A673 (cell line): Measurements from ENCODE around the gene TRUB2. TPM values are rescaled to one million over a fixed set of nuclear protein-coding genes. Genes with fewer than 3 reads are reported as not detected.
"Not testable (repeated sequence)": the region's sequence is repeated elsewhere in the genome, so short reads cannot be mapped to it uniquely, and the experiment has no call there.

Source experiments
- BruUV-seq: library from RNA; stranded (reverse); fragments of 400-500 nt; replicated peaks from 2 replicates; lab custom pipeline; 2021; lab: Mats Ljungman, UMichigan
- CTCF ChIA-PET: fragments of 300-600 bp; sonication (Branson Sonifier 250); formaldehyde crosslinking; loops from one replicate; lab custom pipeline; 2022; ENCODE audit warnings: antibody characterized with exemption; lab: Charles Lee
- POLR2A ChIA-PET: fragments of 300-600 bp; sonication (Branson Sonifier 250); formaldehyde crosslinking; loops from one replicate; lab custom pipeline; 2022; ENCODE audit warnings: antibody characterized with exemption; ENCODE audit not compliant: low non-redundant PET; lab: Charles Lee
- DNase-seq: peaks from one replicate; pipeline ENCODE4 v3.0.0-alpha.2; 2015; ENCODE audit warnings: low spot score
- H3K27ac ChIP-seq: fragments of 200-600 bp; sonication (generic); 2 replicates; pipeline ENCODE4 v1.5.1; 2016; ENCODE audit warnings: mixed run types, low read depth, mild to moderate bottlenecking, mixed read lengths, antibody characterized with exemption, low read length; ENCODE audit not compliant: poor library complexity, severe bottlenecking
- H3K27me3 ChIP-seq: fragments of 200-600 bp; sonication (generic); replicated peaks from 2 replicates; pipeline ENCODE4 v1.6.1; 2017; ENCODE audit warnings: mixed run types, low read depth, mild to moderate bottlenecking, mixed read lengths, antibody characterized with exemption, low read length; ENCODE audit not compliant: insufficient read depth, poor library complexity
- H3K36me3 ChIP-seq: fragments of 200-600 bp; sonication (generic); 2 replicates; pipeline ENCODE4 v1.6.1; 2016; ENCODE audit warnings: mixed run types, mild to moderate bottlenecking, mixed read lengths, antibody characterized with exemption, low read length; ENCODE audit not compliant: insufficient read depth, poor library complexity, severe bottlenecking
- H3K4me1 ChIP-seq: fragments of 200-600 bp; sonication (generic); 2 replicates; pipeline ENCODE4 v1.6.1; 2017; ENCODE audit warnings: mixed run types, mild to moderate bottlenecking, mixed read lengths, antibody characterized with exemption, low read length; ENCODE audit not compliant: insufficient read depth, poor library complexity, severe bottlenecking
- H3K4me3 ChIP-seq: fragments of 200-600 bp; sonication (generic); 2 replicates; pipeline ENCODE4 v1.5.1; 2016; ENCODE audit warnings: low read depth, mixed run types, mild to moderate bottlenecking, mixed read lengths, low read length; ENCODE audit not compliant: poor library complexity, severe bottlenecking
- H3K9me3 ChIP-seq: fragments of 200-600 bp; sonication (generic); 2 replicates; pipeline ENCODE4 v1.6.1; 2016; ENCODE audit warnings: mixed run types, low read depth, mild to moderate bottlenecking, mixed read lengths, antibody characterized with exemption, low read length; ENCODE audit not compliant: poor library complexity, severe bottlenecking
- EZH2 ChIP-seq: fragments of 200-600 bp; sonication (generic); IDR thresholded peaks from 2 replicates; pipeline ENCODE4 v1.6.1; 2017; ENCODE audit warnings: borderline replicate concordance, low read depth, mild to moderate bottlenecking, mixed read lengths, antibody characterized with exemption, low read length; ENCODE audit not compliant: poor library complexity, severe bottlenecking
- intact Hi-C: fragments of 100-400 bp; cut with micrococcal nuclease; formaldehyde crosslinking; loops from one replicate; pipeline ENCODE4 v1.10.0; 2022; ENCODE audit not compliant: unreplicated experiment
- total RNA-seq: library from RNA; stranded (reverse); gene quantifications from 2 replicates; pipeline ENCODE4 v1.2.3, GENCODE V29; 2021
- TF ChIP-seq, protein P1 (sequence below): fragments of 300-800, 200-600 bp; sonication (generic); conservative IDR thresholded peaks from 2 replicates; pipeline ENCODE4 v1.5.1; 2017; ENCODE audit warnings: low read depth, mild to moderate bottlenecking, antibody characterized with exemption, low read length, moderate library complexity, mixed read lengths

Gene TRUB2
- total RNA-seq, 1 experiment from 2014 or later: 57.4 TPM

DNA sequence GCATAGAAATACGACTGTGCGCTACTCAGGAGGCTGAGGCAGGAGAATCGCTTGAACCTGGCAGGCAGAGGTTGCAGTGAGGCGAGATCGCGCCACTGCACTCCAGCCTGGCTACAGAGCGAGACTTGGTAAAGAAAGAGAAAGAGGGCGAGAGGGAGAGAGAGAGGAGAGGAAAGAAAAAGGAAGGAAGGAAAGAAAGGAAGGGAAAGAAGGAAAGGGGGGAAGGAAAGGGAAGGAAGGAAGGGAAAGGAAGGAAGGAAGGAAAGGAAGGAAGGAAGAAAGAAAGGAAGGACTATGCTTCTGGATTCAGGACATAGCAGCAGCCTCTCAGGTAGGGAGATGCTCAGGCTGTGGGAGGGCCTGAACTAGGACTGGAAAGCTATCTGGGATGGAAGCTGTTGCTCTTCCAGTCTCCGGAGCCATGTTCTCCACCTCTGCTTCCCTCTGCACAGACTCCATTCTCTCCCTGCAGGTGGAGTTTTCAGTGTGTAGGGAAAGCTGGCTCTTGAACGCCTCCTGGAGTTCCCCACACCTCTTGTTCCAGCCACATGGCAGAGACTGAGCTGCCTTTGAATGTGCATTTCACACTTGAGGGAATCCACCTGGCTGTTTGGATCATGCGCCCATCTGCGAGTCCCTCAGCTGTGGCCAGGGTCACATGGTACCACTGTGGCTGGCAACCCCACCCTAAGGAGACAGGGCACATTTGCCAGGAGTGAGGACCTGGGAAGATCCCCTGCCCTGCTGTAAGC lies 37.0 kb downstream of the TRUB2 start:
- intact Hi-C loops: no loop called here

DNA sequence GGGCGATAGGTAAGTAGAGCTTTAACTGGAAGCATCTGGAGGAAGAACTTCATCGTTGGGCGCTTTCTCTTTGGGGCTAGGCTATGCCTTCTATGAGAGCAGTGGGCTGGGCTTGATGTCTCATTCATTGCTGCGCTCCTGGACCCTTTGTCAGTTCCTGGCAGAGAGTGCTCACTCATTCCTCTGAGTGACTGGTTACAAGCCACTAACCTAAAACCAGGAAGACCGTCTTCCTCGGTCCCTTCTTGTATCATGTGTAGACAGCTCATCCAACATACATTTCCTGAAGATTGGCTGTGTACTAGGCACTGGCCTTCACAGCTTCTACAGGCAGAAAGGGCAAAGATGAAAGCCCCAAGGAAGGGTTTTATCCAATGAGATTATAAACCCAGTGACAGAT lies 39.7 kb downstream of the TRUB2 start:
- no peak for DNase-seq
- BruUV-seq: no TSS peak
- CTCF ChIA-PET: no interaction called here

More for the DNA sequence above, 37.0 kb downstream of the TRUB2 start:
- TF ChIP-seq EZH2: no peak
- TF ChIP-seq, protein P1, sequence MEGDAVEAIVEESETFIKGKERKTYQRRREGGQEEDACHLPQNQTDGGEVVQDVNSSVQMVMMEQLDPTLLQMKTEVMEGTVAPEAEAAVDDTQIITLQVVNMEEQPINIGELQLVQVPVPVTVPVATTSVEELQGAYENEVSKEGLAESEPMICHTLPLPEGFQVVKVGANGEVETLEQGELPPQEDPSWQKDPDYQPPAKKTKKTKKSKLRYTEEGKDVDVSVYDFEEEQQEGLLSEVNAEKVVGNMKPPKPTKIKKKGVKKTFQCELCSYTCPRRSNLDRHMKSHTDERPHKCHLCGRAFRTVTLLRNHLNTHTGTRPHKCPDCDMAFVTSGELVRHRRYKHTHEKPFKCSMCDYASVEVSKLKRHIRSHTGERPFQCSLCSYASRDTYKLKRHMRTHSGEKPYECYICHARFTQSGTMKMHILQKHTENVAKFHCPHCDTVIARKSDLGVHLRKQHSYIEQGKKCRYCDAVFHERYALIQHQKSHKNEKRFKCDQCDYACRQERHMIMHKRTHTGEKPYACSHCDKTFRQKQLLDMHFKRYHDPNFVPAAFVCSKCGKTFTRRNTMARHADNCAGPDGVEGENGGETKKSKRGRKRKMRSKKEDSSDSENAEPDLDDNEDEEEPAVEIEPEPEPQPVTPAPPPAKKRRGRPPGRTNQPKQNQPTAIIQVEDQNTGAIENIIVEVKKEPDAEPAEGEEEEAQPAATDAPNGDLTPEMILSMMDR: no peak
- Histone ChIP-seq H3K27me3 (no peaks in the 10 kb centered on the region), H3K9me3 (no peaks in the 10 kb centered on the region), H3K4me3 (no peak overlapping the region), H3K36me3 (no peaks in the 10 kb centered on the region), H3K27ac (no peak overlapping the region), H3K4me1 (no peaks in the 10 kb centered on the region)
- ChIA-PET CTCF (interaction anchor here (0.5 kb wide), 1 partner anchor 126 kb away, joined by 8 read pairs; no protein-coding TSS in a partner anchor), POLR2A (no interaction called here)
- BruUV-seq: no TSS peak
- no peak for DNase-seq

DNA sequence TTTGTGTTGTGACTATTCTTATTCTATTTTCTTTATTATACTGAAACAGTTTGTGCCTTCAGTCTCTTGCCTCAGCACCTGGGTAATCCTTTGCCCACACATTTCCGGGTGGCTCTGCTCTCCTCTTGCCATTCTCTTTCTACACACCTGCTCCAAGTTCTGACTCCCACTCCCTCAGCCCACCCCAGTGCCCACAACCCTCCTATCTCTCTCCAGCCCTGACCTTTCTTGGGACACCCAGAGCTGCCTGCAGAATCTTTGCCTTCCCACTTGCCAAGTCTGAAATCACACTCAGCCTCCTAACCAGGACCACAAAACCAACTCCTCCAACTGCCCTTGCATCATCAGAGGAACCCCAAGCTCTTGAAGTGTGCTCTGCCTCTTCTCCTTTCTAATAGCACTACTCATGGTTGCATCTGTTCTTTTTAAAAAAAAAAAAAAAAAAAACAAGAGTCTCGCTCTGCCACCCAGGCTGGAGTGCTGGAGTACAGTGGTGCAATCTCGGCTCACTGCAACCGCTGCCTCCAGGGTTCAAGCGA lies 42.1 kb downstream of the TRUB2 start:
- ChIA-PET POLR2A (no interaction called here), CTCF (no interaction called here)
- TF ChIP-seq EZH2: no peak
- TF ChIP-seq, protein P1: no peak
- H3K27me3 ChIP-seq: no peaks in the 10 kb centered on the region
- H3K27ac ChIP-seq: no peak overlapping the region
- H3K4me1 ChIP-seq: peaks cover 3% of the 10 kb centered on the region
- DNase-seq: no peak
- no peak overlapping the region for H3K4me3 ChIP-seq
- no TSS peak for BruUV-seq
- intact Hi-C loops: no loop called here
- no peaks in the 10 kb centered on the region for H3K9me3 ChIP-seq
- no peaks in the 10 kb centered on the region for H3K36me3 ChIP-seq

More for the DNA sequence above, 39.7 kb downstream of the TRUB2 start:
- H3K27me3 ChIP-seq: no peaks in the 10 kb centered on the region
- no peak overlapping the region for H3K4me3 ChIP-seq
- H3K4me1 ChIP-seq: no peaks in the 10 kb centered on the region
- intact Hi-C loops: no loop called here
- H3K9me3 ChIP-seq: no peaks in the 10 kb centered on the region
- no peak overlapping the region for H3K27ac ChIP-seq
- POLR2A ChIA-PET: no interaction called here
- no peaks in the 10 kb centered on the region for H3K36me3 ChIP-seq
- TF ChIP-seq, protein P1: no peak
- TF ChIP-seq EZH2: no peak

DNA sequence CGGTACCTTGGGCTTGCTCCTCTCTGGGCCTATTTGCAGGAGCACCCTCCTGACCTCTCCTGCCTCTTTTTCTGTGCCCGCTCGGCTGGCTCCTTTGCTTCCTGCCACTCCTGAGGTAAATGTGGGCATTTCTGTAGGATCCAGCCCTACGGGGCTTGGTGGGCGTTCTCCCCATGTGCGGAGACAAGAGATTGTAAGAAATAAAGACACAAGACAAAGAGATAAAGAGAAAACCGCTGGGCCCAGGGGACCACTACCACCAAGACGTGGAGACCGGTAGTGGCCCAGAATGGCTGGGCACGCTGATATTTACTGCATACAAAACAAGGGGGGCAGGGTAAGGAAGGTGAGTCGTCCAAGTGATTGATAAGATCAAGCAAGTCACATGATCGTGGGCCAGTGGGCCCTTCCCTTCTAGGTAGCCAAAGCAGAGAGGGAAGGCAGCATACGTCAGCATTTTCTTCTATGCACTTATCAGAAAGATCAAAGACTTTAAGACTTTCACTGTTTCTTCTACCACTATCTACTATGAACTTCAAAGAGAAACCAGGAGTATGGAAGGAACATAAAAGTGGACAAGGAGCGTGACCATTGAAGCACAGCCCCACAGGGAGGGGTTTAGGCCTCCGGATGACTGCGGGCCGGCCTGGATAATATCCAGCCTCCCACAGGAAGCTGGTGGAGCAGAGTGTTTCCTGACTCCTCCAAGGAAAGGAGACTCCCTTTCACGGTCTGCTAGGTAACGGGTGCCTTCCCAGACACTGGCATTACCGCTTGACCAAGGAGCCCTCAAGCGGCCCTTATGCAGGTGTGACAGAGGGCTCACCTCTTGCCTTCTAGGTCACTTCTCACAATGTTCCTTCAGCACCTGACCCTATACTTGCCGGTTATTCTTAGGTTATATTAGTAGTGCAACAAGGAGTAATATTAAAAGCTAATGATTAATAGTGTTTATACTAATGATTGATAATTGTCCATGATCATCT lies 42.9 kb downstream of the TRUB2 start:
- BruUV-seq, H3K4me1 ChIP-seq, DNase-seq, CTCF ChIA-PET, H3K27me3 ChIP-seq, H3K9me3 ChIP-seq, POLR2A ChIA-PET, H3K4me3 ChIP-seq, H3K36me3 ChIP-seq, intact Hi-C loops, H3K27ac ChIP-seq: not testable (repeated sequence)
